Activated gamma-delta T cell (primary cell): Measurements from ENCODE around the gene ARHGAP42.

Experiments used
- DNase-seq: peaks from one replicate; lab custom pipeline; 2025; lab: John Stamatoyannopoulos, UW

ARHGAP42 gene

GRCh38 chr11:100681064-100681502, 6.0 kb upstream of the ARHGAP42 start:
- DNase-seq: no peak

DNA sequence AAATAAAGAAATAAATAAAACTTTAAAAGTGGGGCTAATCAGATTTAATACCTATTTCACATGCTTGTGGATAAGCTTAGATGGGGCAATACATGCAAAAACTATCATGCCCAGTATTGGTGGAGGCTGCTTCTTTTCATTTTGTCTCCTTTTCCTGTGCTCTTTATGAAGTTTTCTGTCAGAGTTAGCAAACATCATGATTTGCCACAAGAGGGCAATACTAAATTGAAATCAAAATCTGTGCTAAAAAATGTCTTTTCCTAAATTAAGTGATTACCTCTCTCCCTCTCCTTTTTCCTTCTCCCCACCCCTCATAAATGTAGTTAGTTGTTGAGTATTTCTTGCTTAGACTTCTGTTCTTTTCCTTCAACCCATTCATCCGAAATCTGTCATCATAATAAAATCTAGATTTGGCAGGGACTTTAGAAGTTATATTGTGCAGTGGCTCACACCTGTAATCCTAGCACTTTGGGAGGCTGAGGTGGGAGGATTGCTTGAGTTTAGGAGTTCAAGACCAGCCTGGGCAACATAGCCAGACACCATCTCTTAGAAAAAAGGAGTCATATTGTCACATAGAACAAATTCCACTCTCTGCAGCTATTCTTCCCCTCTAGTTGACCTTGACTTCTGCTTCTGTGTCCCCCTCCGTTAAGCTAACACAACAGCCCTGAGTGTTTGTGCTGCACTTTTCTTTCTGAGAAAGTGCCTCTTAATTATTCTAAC, 4.7 kb upstream of the ARHGAP42 start:
- no peak for DNase-seq

DNA sequence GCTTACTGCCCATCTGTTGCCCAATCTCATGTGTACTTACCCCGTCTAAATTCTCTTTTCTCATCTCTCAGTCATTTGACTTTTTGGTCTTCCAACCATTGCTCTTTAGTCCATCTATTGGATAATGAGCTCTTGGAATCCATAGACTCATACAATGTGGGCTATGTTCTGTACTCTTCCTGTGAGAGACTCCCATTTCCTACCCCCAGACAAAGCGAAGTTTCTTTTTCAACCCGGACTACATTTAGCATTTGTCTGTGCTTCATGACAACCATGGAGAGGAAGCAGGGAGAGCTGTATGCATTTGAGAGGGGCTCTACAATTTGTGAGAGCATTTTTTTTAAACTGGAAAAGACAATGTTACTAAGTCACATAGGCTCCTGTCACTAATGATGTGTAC, 4.0 kb upstream of the ARHGAP42 start:
- DNase-seq: no peak

- DNase-seq: no peak
Measured at GRCh38 chr11:100684101-100685065, 2.7 kb upstream of the ARHGAP42 start.

DNA sequence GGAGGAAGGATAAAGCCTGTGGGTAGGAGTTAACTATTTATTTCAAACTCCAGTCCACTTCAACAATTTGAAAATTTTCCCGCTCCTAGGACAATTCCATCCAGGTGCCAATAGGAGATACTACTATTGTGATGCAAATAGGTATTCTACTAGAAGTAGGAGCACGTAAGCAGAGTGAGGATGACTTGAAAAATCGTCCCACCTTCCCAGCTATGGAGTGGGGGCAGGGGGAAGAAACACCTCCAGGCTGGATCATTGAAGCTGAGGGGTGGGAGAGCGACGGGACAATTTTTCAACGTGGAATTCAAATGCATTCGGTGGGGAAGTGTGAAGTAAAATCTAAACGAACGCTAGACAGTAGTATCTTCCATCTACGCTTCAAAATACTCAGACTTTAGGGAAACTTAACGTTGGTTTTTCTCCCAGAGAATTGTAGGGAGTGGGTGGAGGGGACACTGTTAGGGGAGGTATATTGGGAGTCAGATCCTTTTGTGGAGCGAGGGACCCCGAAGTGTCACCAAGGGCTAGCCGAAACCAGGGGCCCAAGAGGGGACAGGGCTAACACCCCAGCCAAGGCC, 523 bp upstream of the ARHGAP42 start:
- DNase-seq: no peak

DNA sequence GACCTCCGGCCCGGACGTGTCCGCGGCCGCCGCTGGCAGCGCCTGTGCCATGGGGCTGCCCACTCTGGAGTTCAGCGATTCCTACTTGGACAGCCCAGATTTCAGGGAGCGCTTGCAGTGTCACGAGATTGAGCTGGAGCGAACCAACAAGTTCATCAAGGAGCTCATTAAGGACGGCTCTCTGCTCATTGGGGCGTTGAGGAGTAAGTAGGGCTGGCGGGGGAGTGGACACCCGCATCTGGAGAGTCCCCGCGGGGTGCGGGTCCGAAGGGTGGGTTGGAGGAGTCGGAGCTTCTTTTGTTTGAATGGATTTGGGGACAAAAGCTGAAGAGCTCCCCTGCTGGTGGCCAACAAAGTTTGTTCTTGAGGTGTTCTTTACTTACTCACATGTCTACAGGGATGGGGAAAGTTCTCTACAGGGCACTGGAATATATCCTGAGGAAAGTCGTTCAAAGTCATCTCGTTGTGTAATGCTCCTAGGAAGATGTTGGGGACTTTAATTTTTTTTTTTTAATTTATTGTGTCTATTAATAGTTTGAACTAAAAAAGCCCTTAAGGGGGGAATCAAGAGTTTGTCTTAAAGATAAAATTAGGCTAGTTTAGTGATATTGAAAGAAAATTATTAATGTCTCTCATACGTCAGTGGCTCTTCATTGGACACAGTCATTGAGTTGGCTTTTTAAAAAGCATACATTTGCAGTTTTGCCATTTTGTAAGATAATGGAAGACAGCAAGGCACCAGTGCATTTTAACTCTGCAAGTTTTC, 725 bp downstream of the ARHGAP42 start:
- DNase-seq: no peak

DNA sequence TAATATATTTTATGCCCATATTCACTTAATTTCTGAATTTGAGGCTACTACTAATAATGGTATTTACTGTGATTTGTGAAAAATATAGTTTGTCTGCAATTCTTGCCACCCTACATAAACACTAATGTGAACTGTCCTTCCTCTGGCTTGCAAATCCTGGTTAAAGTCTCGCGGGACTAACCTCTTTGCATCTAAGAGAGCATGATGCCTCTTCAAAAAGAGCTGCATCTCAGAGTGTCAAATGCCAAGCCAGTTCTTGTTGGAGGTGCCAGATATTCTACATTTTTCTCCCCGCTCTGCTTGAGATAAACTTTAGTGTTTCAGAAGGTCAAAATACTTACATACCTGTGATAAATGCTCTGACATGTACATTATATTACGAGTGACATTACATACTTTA, 2.1 kb downstream of the ARHGAP42 start:
- no peak for DNase-seq

DNA sequence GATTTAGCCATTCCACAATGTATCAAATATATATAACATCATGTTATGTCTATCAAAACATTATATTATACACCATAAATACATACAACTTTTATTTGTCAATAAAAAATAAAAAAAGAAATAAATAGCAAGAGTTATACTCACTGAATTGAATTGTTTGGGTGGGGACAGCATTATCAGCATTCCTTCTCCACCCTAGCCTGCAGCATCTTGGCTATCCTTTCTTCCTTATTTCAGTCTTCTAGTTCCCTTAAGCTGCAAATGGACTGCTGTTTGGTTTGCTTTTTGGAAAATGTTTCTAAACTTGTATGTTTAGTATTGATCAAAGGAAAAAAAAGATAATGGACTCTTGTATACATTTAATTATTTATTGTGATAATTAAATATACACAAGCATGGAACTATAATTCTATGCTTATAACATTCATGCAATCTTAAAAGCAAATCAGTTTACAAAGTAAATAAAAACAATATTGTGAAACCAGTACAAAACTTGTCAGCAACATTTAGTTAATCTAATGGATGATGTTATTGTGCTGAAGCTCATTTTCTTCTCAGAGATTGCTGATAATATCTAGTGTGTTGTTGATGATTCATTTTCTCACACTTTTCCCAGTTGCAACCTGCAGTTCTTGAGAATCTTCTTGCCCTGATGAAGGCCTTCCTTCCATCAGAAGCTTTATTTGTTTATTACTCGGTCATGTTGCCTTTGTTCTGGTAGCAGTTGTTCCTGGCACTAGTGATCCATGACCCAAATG, 5.0 kb downstream of the ARHGAP42 start:
- DNase-seq: no peak

DNA sequence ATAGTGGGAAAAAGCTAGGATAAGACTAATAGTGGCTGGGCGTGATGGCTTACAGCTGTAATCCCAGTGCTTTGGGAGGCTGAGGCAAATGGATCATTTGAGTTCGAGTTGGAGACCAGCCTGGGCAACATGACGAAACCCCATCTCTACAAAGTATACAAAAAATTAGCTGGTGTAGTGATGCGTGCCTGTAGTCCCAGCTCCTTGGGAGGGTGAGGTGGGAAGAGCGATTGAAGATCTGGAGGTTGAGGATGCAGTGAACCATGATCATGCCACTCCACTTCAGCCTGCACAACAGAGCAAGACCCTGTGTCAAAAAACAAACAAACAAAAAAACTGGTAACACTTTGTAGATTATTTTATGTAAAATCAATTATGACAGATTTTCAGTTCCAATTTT, 8.8 kb downstream of the ARHGAP42 start:
- DNase-seq: no peak

- DNase-seq: no peak
Measured at GRCh38 chr11:100703139-100703538, 16.1 kb downstream of the ARHGAP42 start.

GRCh38 chr11:100703801-100704575, 16.9 kb downstream of the ARHGAP42 start:
- DNase-seq: no peak

GRCh38 chr11:100705447-100705846, 18.4 kb downstream of the ARHGAP42 start:
- no peak for DNase-seq

- no peak for DNase-seq
Measured at GRCh38 chr11:100706179-100706578, 19.1 kb downstream of the ARHGAP42 start.

GRCh38 chr11:100709233-100709957, 22.3 kb downstream of the ARHGAP42 start:
- DNase-seq: no peak

DNA sequence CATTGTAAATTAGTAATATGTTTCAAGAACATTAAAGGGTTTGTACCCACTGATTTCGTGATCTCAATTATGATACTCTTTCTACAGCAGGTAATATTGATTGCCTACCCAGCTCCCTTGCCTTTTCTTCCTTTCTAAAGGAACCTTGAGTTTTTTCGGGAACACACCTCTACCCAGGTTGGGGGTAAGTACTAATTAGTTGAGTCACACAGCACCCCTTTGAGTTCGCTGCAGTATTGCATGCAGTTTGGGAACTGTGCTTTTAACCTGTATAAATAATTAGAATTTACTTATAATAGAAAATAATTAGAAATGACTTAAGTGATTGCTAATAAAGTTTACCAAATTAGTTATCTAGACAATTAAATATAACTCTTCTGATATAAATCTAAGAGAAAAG, 24.9 kb downstream of the ARHGAP42 start:
- DNase-seq: no peak

- no peak for DNase-seq
Measured at GRCh38 chr11:100712583-100712982, 25.5 kb downstream of the ARHGAP42 start.

DNA sequence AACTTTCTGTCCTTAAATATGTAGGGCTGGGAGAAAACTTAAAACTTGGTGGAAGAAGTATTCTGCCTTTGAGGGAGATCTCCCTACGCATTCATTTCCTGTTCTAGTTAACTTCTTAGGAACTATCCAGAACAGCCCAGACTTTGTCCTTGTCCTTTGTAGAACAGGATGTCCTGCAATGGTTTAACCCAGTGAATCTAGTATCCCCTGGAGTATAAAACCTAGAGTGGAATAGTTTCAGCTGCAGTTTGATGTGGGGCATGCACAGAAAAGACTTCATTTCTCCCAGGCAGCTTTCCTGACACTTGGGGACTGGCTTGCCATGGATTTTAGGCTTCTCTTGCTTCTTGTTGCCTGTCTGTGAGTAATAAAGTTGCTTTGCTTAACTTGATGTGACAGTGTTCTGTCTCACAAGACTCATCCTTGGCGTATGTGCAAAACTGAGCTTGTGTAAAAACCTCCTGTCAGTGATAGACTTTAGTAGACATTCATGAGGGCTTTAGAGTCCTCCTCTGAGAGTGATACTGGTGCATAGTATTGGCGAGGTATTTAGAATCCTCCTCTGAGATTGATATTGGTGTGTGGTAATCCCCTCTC, 28.2 kb downstream of the ARHGAP42 start:
- DNase-seq: no peak

DNA sequence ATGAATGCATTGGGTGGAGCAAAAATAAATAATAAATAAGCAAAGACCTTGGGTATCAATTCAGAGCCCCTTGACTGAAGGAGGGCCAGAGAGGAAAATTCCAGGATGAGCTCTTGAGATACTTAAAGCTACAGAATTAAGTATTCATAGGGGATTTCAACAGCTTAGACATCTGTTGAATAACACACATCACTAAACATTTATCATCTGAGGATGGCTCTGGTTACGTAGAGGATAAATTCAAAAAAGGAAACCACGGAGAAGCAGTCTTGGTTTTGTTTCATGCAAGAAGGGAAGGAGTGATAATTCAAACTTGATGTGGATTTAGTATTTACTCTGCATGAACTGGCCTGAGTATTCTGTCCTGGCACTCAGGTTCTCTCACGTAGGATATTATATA, 29.8 kb downstream of the ARHGAP42 start:
- no peak for DNase-seq

GRCh38 chr11:100719362-100719761, 32.3 kb downstream of the ARHGAP42 start:
- DNase-seq: no peak
